Measurements from ENCODE around the gene ABCC9. TPM values are rescaled to one million over a fixed set of nuclear protein-coding genes. Genes with fewer than 3 reads are reported as not detected.

Gene ABCC9
- total RNA-seq, 1 donor from 2014 or later, result 19.8 TPM

DNA sequence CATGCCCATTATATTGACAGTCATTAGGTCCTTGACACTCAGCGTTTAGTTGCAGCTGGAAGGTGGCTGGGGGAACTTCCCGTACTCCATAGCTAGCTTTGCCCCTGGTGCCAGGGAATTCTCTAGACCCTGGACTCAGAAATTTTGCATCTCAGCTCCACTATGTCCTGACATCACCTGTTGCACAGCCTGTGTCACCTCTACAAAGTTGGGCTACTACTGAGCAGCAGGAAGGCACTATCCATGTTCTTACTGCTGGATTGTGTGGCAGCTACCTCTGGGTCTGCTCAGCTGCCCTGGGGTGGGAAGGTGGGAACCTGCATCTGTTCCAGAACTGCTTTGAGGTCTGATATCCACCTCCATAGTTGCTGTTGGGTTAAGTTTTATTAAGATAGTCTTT lies 177.7 kb downstream of the ABCC9 start:
- no peaks in the 10 kb centered on the region for H3K27me3 ChIP-seq
- DNase-seq (ENCODE audit: low spot score in 2 of 2), result no peak
- H3K4me3 ChIP-seq, result no peak overlapping the region
- no peak overlapping the region for H3K27ac ChIP-seq
- H3K4me1 ChIP-seq, result no peaks in the 10 kb centered on the region
- TF ChIP-seq, protein P1, sequence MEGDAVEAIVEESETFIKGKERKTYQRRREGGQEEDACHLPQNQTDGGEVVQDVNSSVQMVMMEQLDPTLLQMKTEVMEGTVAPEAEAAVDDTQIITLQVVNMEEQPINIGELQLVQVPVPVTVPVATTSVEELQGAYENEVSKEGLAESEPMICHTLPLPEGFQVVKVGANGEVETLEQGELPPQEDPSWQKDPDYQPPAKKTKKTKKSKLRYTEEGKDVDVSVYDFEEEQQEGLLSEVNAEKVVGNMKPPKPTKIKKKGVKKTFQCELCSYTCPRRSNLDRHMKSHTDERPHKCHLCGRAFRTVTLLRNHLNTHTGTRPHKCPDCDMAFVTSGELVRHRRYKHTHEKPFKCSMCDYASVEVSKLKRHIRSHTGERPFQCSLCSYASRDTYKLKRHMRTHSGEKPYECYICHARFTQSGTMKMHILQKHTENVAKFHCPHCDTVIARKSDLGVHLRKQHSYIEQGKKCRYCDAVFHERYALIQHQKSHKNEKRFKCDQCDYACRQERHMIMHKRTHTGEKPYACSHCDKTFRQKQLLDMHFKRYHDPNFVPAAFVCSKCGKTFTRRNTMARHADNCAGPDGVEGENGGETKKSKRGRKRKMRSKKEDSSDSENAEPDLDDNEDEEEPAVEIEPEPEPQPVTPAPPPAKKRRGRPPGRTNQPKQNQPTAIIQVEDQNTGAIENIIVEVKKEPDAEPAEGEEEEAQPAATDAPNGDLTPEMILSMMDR (IDR thresholded peaks at IDR 0.05), result no peak
- peaks cover 0 to 17% of the 10 kb centered on the region in 2 donors for H3K36me3 ChIP-seq
- H3K9me3 ChIP-seq, result no peaks in the 10 kb centered on the region
- intact Hi-C loops (cut with DNase I), result no loop called here

DNA sequence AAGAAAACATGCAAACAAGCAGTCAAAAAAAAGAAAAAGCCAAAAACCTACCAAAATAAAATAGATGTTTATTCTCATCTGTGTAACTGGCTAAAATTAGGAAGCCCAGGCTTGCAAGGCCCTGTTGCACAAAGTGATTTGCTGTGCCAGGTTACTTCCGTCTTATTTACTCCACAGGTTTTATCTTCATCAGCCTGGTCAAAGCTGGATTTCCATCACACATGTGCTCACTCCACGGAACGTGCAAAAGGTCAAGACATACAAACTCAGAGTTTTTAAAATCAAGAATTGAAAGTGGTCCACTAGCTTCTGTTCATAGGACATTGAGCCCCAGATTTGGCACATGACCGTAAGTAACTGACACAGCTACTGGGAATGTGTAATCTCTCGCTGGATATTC lies 181.5 kb downstream of the ABCC9 start:
- no peak for DNase-seq (ENCODE audit: low spot score in 2 of 2)
- H3K27ac ChIP-seq, result no peak overlapping the region
- TF ChIP-seq, protein P1 (IDR thresholded peaks at IDR 0.05), result no peak
- no peaks in the 10 kb centered on the region for H3K4me1 ChIP-seq
- intact Hi-C loops (cut with DNase I), result no loop called here
- no peaks in the 10 kb centered on the region for H3K36me3 ChIP-seq
- H3K4me3 ChIP-seq, result no peak overlapping the region
- H3K27me3 ChIP-seq, result no peaks in the 10 kb centered on the region
- no peaks in the 10 kb centered on the region for H3K9me3 ChIP-seq

DNA sequence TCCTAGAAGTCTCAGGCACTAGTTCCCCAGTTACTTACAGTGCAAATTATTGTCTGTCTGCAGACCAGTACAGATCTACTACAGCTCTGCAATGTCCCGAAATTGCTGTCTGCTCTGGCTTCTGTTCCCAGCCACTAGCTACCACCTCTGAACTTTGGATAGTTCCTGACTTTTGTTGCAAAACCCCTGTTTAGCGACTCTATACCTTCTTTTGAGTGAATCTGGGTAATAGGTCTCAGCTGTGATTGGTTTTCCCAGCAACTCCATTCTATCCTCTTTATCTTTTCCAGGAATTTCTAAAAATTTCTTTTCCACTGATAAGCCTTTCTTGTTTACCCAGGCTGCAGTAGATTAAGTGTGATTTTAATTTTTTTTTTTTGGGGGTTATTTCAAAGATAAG lies 183.5 kb downstream of the ABCC9 start:
- H3K36me3 ChIP-seq, result no peaks in the 10 kb centered on the region
- intact Hi-C loops (cut with DNase I), result no loop called here
- TF ChIP-seq, protein P1 (IDR thresholded peaks at IDR 0.05), result no peak
- no peak overlapping the region for H3K27ac ChIP-seq
- no peak overlapping the region for H3K4me3 ChIP-seq
- H3K27me3 ChIP-seq, result no peaks in the 10 kb centered on the region
- H3K4me1 ChIP-seq, result no peaks in the 10 kb centered on the region
- no peak for DNase-seq (ENCODE audit: low spot score in 2 of 2)
- H3K9me3 ChIP-seq, result no peaks in the 10 kb centered on the region

DNA sequence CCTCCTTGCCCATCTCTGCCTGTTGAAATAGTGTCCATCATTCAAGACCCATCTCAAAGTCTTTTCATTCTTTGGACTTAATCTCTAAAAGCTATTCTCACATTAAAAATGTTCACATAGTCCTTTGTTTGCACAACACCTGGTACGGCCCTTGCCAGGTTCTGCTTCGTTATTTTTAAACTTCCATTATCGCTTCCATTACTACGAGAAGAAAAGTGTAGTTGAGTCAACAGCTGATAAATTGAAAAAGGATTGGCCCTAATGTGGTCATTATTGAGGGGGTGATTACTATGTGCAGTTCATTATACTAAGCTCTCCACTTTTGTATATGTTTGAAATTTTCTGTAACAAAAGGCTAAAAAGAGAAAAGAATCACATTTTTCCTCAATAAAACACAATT lies 184.5 kb downstream of the ABCC9 start:
- Histone ChIP-seq H3K27ac (no peak overlapping the region), H3K9me3 (no peaks in the 10 kb centered on the region), H3K4me1 (no peaks in the 10 kb centered on the region), H3K27me3 (no peaks in the 10 kb centered on the region), H3K36me3 (no peaks in the 10 kb centered on the region), H3K4me3 (no peak overlapping the region)
- intact Hi-C loops (cut with DNase I), result no loop called here
- DNase-seq (ENCODE audit: low spot score in 2 of 2), result no peak
- TF ChIP-seq, protein P1 (IDR thresholded peaks at IDR 0.05), result no peak

DNA sequence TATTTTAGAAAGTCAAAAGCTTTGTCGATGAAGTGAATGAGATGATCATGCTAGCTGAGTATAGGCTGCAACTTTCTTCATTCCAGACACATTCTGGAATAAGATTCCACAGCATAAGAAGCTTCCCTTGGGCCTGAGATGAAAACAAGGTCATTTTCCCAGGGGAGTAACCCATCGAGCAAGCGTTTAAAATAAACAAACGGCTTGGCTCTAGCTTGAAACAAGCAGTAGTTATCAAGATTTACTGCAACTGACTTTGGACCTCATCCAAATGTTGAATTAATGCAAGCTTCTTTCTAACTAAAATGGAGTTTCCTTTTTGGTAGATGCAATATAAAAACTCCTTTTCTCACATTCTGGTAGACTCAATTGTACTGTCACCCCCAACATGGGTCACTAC lies 189.7 kb downstream of the ABCC9 start:
- H3K4me3 ChIP-seq, result no peak overlapping the region
- H3K4me1 ChIP-seq, result no peaks in the 10 kb centered on the region
- no peaks in the 10 kb centered on the region for H3K27me3 ChIP-seq
- DNase-seq (ENCODE audit: low spot score in 2 of 2), result no peak
- no peak overlapping the region for H3K27ac ChIP-seq
- TF ChIP-seq, protein P1 (IDR thresholded peaks at IDR 0.05), result no peak
- intact Hi-C loops (cut with DNase I), result no loop called here
- H3K9me3 ChIP-seq, result no peaks in the 10 kb centered on the region
- no peaks in the 10 kb centered on the region for H3K36me3 ChIP-seq

Other genes starting within 250 kb of the ABCC9 start
- 27.8 TPM for gene KCNJ8, start 166.7 kb downstream of the ABCC9 start, total RNA-seq
- 13.7 TPM for gene CMAS, start 104.8 kb upstream of the ABCC9 start, total RNA-seq